Stimulated activated CD8-positive, alpha-beta memory T cell treated with anti-CD3 and anti-CD28 coated beads, Interleukin-7, amount 100 ng/mL, for 48 hours (primary cell): ENCODE data around the gene CRLF1.

Experiments used
- DNase-seq, 2 donors: peaks; one replicate each; pipeline ENCODE4 v3.0.0-alpha.2; 2020; ENCODE audit warnings: low read depth in 1 of 2; ENCODE audit errors: extremely low read depth in 1 of 2

The CRLF1 gene

GRCh38 chr19:18636183-18636968 lies 29.8 kb upstream of the CRLF1 start:
- peak; percentile 96 to 97 for DNase-seq

GRCh38 chr19:18635831-18636182 lies 29.2 kb upstream of the CRLF1 start:
- DNase-seq, result no peak

GRCh38 chr19:18634612-18635297 lies 28.2 kb upstream of the CRLF1 start:
- no peak for DNase-seq

- DNase-seq, result no peak
Observed at GRCh38 chr19:18633321-18633720, 26.7 kb upstream of the CRLF1 start.

- DNase-seq, result no peak
Observed at GRCh38 chr19:18629166-18630088, 22.8 kb upstream of the CRLF1 start.

GRCh38 chr19:18626906-18627305 lies 20.3 kb upstream of the CRLF1 start:
- no peak for DNase-seq

- no peak for DNase-seq
Observed at GRCh38 chr19:18620902-18621301, 14.3 kb upstream of the CRLF1 start.

- DNase-seq, result no peak
Observed at GRCh38 chr19:18620311-18620710, 13.7 kb upstream of the CRLF1 start.

- DNase-seq, result no peak
Observed at GRCh38 chr19:18618236-18618635, 11.6 kb upstream of the CRLF1 start.

- no peak for DNase-seq
Observed at GRCh38 chr19:18617562-18617961, 11.0 kb upstream of the CRLF1 start.

- no peak for DNase-seq
Observed at GRCh38 chr19:18616023-18616422, 9.4 kb upstream of the CRLF1 start.

- no peak for DNase-seq
Observed at GRCh38 chr19:18613589-18614234, 7.1 kb upstream of the CRLF1 start.

- no peak for DNase-seq
Observed at GRCh38 chr19:18612772-18613588, 6.4 kb upstream of the CRLF1 start, which contains the start of gene TMEM59L. TMEM59L (plus strand) TSS chr19:18612870; CDS start chr19:18612959, 89 bp downstream.

- no peak for DNase-seq
Observed at GRCh38 chr19:18612051-18612771, 5.6 kb upstream of the CRLF1 start.

- no peak for DNase-seq
Observed at GRCh38 chr19:18611327-18612050, 4.9 kb upstream of the CRLF1 start.

- DNase-seq, result no peak
Observed at GRCh38 chr19:18610556-18611326, 4.1 kb upstream of the CRLF1 start.

GRCh38 chr19:18610245-18610555 lies 3.6 kb upstream of the CRLF1 start:
- DNase-seq, result no peak

GRCh38 chr19:18609717-18610051 lies 3.1 kb upstream of the CRLF1 start:
- no peak for DNase-seq
